IPS-15b (cell line): ENCODE measurements around the gene GTPBP1.

Source experiments
- H3K27me3 ChIP-seq: one replicate; pipeline ENCODE4 v1.6.1; 2013; ENCODE audit warnings: low read length; ENCODE audit not compliant: control insufficient read depth, insufficient read depth
- H3K36me3 ChIP-seq: one replicate; pipeline ENCODE4 v1.6.1; 2013; ENCODE audit warnings: low read length; ENCODE audit not compliant: control insufficient read depth, insufficient read depth
- H3K4me1 ChIP-seq: one replicate; pipeline ENCODE4 v1.6.1; 2013; ENCODE audit warnings: mild to moderate bottlenecking, low read length; ENCODE audit not compliant: control insufficient read depth, insufficient read depth
- H3K4me3 ChIP-seq: one replicate; pipeline ENCODE4 v1.5.1; 2013; ENCODE audit warnings: low read depth, low read length
- H3K9ac ChIP-seq: one replicate; pipeline ENCODE4 v1.6.1; 2013; ENCODE audit warnings: low read depth, mild to moderate bottlenecking, low read length
- H3K9me3 ChIP-seq: one replicate; pipeline ENCODE4 v1.6.1; 2013; ENCODE audit warnings: mild to moderate bottlenecking, low read length; ENCODE audit not compliant: control insufficient read depth, insufficient read depth

GTPBP1 gene

DNA sequence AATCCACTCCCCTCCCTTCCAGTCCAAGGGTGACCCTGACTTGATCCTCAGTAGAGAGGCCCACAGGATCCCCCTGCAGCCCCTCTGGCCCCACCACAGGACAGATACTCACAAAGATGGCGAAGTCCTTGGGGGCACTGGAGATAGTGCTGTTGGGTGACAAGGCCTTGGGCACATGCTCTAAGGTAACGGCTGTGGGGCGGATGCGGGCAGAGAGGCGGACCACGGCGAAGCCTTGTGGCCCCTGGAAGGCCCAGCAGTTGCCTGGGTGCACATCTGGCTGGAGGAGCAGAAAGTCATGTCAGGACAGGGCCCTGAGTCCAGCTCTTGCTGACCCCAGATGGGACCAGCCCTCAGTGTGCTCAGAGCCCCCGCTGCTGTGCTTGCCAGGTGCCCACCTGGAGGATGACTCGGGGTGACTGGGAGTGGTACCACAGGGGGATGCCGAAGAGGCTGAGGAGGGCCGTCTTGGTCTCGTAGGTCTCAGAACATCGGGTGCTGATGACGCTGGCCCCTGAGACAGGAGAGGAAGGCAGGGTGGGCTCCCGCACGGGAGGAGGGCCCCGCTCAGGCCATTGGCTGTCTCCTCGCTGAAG lies 32.8 kb downstream of the GTPBP1 start:
- H3K4me3 ChIP-seq: no peak overlapping the region
- H3K4me1 ChIP-seq: no peaks in the 10 kb centered on the region
- no peaks in the 10 kb centered on the region for H3K27me3 ChIP-seq
- no peak overlapping the region for H3K9ac ChIP-seq
- H3K36me3 ChIP-seq: peaks cover 34% of the 10 kb centered on the region
- no peaks in the 10 kb centered on the region for H3K9me3 ChIP-seq

DNA sequence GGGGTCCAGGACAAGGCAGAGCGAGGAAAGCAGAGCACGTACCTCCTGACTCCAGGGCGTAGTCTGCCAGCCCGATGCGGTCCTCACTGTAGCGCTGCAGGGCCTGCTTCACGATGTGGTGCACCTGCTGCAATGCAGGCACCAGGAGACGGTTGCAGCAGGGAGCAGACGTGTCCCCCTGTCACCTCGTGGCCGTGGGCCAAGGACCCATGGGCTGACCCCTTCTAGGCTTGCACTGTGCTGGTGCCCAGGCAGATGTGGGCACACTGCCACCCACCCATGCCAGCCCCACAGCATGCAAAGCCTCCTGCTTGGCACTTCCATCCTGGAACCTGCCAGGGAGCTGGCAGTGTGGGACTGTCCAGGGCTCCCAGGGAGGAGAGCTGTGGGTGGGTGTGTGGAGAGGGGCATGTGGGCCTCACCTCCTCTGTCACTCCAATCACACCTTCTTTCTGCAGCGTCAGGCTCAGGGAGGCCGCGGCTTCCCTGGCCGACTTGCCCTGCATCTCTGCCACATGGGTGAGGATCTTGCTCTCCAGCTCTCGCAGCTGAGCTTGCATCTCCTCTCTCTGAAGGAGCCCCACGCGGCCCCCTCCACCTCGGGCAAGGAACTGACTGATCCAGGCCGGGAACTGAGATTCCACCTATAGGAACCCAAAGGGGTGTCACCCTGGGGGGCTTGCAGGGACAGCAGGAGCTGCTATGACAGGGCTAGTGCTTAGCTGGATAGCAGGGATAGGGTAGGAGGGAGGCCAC lies 33.7 kb downstream of the GTPBP1 start:
- Histone ChIP-seq H3K27me3 (no peaks in the 10 kb centered on the region), H3K9me3 (no peaks in the 10 kb centered on the region), H3K36me3 (peaks cover 26% of the 10 kb centered on the region), H3K4me1 (no peaks in the 10 kb centered on the region), H3K4me3 (no peak overlapping the region), H3K9ac (no peak overlapping the region)

DNA sequence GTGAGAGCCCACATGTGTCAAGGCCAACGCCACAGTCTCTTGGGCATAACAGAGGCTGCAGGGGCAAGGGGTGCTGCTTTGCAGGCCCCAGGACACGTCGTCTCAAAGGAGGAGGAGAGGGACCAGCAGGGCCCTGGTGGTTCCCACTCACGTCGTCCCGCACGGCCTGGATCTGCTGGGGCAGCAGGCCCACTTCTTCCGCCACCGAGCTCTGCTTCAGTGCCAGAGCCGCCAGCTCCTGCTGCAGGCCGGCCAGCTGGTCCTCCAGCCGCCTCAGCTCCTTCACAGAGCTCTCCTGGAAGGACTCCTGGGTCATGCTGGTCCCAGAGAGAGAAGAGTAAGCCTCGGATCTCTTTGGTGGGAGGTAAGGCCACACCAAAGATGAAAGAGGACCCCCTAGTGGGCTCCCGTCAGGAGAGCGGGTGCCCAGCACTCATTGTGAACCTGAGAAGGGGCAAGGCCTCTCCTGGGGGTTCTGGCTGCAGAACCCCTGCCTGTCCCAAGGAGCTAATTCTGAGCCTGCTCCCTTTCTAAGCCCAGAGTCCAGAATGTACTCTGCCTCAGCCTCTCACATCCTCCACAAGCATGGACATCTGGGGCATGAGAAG lies 34.5 kb downstream of the GTPBP1 start:
- Histone ChIP-seq H3K4me1 (no peaks in the 10 kb centered on the region), H3K36me3 (peaks cover 26% of the 10 kb centered on the region), H3K27me3 (no peaks in the 10 kb centered on the region), H3K4me3 (no peak overlapping the region), H3K9me3 (no peaks in the 10 kb centered on the region), H3K9ac (no peak overlapping the region)

DNA sequence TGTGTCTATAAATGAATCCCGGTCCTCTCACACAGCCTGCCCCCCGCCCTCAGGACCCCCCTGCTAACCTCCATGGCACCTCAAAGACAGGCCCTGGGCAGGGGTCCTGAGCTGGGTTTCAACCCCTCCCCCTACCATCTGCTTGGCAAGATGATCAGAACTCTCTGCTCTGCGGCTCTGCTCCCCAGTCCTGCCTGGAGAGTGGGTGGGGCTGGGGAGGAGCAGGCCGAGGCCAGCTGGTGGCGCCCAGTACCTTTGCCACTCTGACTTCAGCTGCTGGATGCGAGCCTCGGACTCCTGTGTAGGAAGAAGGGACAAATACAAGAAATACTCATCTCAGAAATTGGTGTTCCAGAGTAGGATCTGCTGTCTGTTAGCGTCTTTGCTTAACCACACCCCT lies 35.0 kb downstream of the GTPBP1 start:
- H3K36me3 ChIP-seq: peaks cover 23% of the 10 kb centered on the region
- H3K9ac ChIP-seq: no peak overlapping the region
- H3K4me1 ChIP-seq: no peaks in the 10 kb centered on the region
- no peaks in the 10 kb centered on the region for H3K27me3 ChIP-seq
- H3K9me3 ChIP-seq: no peaks in the 10 kb centered on the region
- no peak overlapping the region for H3K4me3 ChIP-seq

DNA sequence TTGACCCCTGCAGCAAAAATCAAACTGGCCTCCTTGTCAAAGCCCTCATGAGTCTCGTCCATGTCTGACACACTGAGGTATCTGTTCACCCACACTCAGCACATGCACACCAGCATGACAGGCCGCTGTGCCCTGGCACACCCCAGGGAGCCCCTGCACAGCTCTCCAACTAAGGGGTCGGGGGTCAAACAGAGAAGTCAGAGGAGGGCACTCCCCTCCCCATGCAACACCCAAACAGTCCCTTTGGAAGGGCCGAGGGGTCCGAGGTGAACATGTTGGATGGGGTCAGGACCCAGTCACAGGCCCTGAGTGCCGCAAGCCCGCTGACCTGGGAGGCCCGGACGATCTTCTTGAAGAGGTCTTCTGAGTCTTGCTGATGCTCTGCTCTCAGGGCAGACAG lies 35.4 kb downstream of the GTPBP1 start:
- H3K9me3 ChIP-seq: no peaks in the 10 kb centered on the region
- no peak overlapping the region for H3K4me3 ChIP-seq
- H3K27me3 ChIP-seq: no peaks in the 10 kb centered on the region
- H3K36me3 ChIP-seq: peaks cover 20% of the 10 kb centered on the region
- no peak overlapping the region for H3K9ac ChIP-seq
- no peaks in the 10 kb centered on the region for H3K4me1 ChIP-seq

DNA sequence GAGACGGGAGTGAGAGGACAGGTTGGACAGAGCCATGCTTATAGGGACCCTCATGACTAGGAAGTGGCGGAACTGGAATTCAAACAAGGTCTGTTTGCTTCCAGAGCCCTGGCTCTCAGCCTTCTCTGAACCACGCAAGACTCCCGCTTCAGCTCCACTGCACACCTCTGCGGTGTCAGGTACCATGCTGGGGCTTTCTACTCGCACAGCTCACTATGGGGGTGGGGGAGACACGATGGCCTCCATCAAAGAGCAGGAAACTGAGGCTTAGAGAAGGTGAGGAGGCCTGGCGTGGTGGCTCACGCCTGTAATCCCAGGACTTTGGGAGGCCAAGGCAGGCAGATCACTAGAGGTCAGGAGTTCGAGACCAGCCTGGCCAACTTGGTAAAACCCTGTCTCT lies 35.8 kb downstream of the GTPBP1 start:
- H3K36me3 ChIP-seq: peaks cover 20% of the 10 kb centered on the region
- no peak overlapping the region for H3K9ac ChIP-seq
- no peaks in the 10 kb centered on the region for H3K27me3 ChIP-seq
- no peaks in the 10 kb centered on the region for H3K9me3 ChIP-seq
- no peaks in the 10 kb centered on the region for H3K4me1 ChIP-seq
- no peak overlapping the region for H3K4me3 ChIP-seq

DNA sequence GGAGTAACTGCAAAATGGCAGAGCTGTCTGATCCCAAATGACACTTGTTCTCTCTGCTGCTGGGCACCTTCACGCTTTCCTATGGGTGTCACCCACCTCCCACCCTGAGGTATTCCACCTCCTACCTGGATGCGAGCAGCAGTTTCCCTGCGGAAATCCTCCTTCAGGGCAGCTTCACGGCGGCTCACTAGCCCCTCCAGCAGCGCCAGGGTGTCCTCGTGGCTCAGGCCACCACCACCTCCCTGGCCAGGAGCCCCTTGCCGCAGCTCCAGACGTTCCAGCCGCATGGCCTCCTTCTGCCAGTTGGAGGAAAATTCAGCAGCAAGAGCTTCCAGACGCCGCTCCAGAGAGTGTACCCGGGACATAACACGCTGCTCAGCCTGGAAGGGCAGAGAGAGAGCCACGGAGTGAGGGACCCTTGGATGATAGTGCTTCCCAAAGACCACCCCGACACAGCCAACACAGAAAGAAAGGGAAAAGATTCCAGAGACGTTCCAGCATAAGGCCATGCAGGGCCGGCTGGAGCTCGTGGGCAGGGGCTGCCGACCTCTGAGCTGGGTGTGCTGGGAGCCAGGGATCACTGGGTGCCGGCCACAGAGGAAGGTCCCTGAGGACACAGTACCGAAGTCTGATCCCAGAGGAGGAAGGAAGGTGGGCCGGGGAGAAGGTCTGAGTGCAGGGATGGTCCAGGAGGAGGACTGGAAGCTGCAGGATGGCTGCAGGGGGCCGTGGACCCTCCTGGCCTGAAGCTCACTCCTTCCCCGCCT lies 36.6 kb downstream of the GTPBP1 start:
- no peaks in the 10 kb centered on the region for H3K4me1 ChIP-seq
- no peak overlapping the region for H3K4me3 ChIP-seq
- no peaks in the 10 kb centered on the region for H3K27me3 ChIP-seq
- no peaks in the 10 kb centered on the region for H3K9me3 ChIP-seq
- peaks cover 20% of the 10 kb centered on the region for H3K36me3 ChIP-seq
- no peak overlapping the region for H3K9ac ChIP-seq

DNA sequence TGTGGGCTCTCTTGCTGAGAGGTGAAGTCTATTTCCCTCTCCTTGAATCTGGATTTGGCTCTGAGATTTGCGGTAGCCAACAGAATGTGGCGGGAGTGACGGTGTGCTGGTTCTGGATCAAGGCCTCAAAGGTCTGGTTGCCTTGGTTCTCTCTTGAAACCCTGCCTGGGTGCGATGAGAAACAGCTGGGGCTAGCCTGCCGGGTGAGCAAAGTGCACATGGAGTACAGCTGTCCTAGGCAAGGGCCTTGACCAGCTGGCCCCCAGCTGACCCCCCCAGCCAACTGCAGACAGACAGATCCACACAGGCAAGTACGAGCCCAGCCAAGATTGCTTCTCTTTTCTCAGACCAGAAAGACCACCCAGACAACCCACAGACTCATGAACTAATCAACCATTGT lies 39.2 kb downstream of the GTPBP1 start:
- H3K4me3 ChIP-seq: no peak overlapping the region
- H3K4me1 ChIP-seq: no peaks in the 10 kb centered on the region
- H3K9ac ChIP-seq: no peak overlapping the region
- H3K9me3 ChIP-seq: no peaks in the 10 kb centered on the region
- H3K27me3 ChIP-seq: no peaks in the 10 kb centered on the region
- H3K36me3 ChIP-seq: peaks cover 15% of the 10 kb centered on the region

DNA sequence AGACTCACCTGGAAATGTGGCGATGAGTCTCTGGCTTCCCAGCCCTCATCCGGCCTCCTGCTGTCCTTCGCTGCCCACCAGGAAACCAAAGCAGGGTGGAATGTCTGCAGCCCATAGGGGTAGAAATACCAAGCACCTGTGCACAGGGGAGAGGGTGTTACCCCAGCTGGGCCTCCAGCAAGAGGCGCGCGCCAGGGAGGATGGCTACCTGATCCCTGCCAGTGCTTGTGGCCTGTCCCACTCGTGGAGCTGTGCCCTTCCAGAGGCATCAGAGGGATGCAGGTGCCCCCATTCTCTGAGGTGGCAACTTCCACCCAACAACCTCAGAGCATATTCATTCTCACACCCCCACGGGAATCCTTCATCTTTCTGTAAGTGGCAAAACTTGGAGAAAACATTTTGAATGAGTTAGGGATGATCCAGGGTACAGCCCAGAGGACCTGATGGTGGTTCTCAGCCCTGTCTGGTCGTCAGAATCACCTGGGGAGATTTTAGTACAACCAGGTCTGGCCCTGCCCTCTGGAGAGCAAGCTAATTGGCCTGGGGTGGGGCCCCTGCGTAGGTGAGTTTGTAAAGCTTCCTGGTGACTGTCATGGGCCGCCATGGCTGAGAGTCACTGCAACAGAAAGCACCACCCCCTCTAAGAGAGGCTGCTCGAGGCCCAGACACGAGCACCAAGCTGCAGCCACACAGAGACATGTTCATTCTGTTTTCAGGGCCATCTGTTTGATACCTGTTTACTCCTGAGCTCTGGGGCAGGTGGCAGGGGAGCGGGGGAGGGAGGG lies 40.1 kb downstream of the GTPBP1 start:
- no peak overlapping the region for H3K9ac ChIP-seq
- no peak overlapping the region for H3K4me3 ChIP-seq
- peaks cover 21% of the 10 kb centered on the region for H3K36me3 ChIP-seq
- H3K9me3 ChIP-seq: no peaks in the 10 kb centered on the region
- H3K27me3 ChIP-seq: no peaks in the 10 kb centered on the region
- H3K4me1 ChIP-seq: no peaks in the 10 kb centered on the region

DNA sequence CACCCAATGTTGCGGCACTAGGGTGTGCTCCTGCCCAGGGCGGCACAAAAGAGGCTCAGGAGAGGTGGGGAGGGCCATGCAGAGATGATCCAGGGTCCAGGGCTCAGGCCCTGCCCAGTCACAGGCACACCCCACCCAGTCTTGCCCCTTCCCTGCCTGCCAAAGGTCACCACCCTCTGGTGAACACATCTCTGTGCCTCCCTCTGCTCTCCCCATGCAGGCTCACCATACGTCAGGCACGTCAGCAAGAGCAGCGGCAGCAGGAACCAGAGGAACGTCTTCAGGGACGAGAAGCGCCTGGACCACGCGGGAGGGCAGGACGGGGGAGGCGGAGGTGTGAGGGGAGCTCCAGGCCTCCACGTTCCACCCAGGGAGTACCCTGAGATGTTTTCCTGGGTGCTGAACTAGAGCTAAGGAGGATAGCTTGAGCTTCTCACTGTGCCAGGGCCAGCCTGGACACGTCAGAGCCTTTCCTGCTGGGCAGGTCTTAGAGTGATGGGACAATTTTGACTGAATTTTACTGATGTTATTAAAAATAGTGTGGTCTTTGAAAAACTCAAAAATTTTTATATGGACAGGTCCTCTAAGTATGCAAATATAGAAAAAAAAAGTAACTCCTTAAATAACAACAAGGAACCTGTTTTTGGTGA lies 42.9 kb downstream of the GTPBP1 start:
- Histone ChIP-seq H3K36me3 (peaks cover 7% of the 10 kb centered on the region), H3K9ac (no peak overlapping the region), H3K27me3 (no peaks in the 10 kb centered on the region), H3K4me3 (no peak overlapping the region), H3K4me1 (no peaks in the 10 kb centered on the region), H3K9me3 (no peaks in the 10 kb centered on the region)

DNA sequence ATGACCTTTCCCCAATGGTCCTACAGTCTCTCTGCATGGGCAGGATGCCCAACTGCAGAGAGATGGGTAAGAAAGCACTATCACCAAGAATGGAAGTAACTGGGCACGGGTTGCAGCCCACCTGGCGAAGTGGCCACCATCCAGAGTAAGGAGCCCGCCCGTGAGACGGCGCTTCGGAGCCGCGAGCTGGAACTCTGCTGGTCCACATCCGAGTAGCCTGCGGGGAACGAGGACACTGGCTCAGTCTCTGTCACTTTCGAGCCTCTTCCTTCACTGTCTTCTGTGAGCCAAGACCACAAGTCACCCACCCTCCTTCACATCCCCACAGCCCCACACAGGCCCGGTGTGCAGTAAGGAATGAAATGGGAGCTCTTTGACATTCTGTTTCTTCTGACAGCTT lies 44.4 kb downstream of the GTPBP1 start:
- no peaks in the 10 kb centered on the region for H3K27me3 ChIP-seq
- H3K4me3 ChIP-seq: no peak overlapping the region
- H3K9me3 ChIP-seq: no peaks in the 10 kb centered on the region
- peaks cover 7% of the 10 kb centered on the region for H3K36me3 ChIP-seq
- H3K9ac ChIP-seq: no peak overlapping the region
- peaks cover 4% of the 10 kb centered on the region for H3K4me1 ChIP-seq
